GM21390 (cell line): Measurements from ENCODE around the gene SMIM27.
"Not testable (repeated sequence)": the region's sequence is repeated elsewhere in the genome, so short reads cannot be mapped to it uniquely, and the experiment has no call there.

Experiments
- ATAC-seq: cut with Tn5 transposase; IDR thresholded peaks from one replicate; pipeline ENCODE4 v1.9.1; 2021; ENCODE audit not compliant: unreplicated experiment

SMIM27 gene, protein sequence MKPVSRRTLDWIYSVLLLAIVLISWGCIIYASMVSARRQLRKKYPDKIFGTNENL

DNA sequence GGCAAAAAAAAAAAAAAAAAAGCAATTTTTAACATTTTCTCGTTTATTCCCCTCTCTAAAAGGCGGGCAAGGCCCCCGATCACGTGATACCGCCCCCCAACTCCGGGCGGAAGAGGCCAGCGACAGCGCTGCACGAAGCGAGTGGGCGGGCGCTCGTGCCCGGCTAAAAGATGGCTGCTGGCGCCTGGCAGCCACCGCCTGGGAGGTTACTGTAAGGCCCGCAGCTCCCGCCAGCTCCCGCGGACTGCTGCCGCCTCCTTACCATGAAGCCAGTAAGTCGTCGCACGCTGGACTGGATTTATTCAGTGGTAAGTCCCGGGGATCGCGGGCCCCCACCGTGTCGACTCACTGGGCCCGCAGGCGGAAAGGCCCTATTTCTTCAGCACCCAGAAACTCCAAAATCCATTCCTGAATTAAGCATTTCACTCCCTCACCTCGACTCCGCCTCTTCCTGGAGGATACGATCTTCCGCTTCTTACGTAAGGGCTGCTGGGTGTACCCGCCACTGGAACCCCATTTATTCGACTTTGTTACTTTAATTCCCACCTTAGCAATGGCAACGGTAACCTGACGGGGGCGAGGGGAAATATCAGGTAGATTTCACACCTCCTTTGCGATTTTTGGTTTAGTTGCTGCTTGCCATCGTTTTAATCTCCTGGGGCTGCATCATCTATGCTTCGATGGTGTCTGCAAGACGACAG is at the start of gene SMIM27, which contains the start of gene TOPORS:
SMIM27 (plus strand) TSS at position 156 of the 701 bp plus-strand sequence; CDS start at position 264, 108 bp downstream.
TOPORS (minus strand) TSS at position 415 of the 701 bp plus-strand sequence; CDS start at position 265, 150 bp downstream.
- ATAC-seq = peak; percentile 69

- no peak for ATAC-seq
These were observed 49.7 kb upstream of the SMIM27 start for GRCh38 chr9:32502464-32502863.

DNA sequence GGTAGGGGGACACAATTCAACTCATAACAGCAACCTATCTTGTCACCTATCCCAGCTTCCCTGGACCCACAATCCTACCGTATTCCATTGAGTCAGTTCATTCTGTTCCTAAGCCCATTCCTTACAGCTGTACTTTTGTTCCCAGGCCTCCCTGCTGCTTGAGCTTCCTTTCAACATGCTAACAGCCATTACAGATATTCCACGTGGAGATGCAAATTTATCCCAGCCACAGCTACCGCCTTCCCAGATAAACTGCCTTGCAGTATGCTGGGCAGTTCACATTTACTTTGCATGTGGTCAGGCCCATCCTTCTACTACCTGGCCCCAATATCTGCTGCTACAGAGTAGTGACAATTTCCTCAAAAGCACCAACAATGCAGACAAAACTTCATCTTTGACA is 49.1 kb upstream of the SMIM27 start:
- no peak for ATAC-seq

DNA sequence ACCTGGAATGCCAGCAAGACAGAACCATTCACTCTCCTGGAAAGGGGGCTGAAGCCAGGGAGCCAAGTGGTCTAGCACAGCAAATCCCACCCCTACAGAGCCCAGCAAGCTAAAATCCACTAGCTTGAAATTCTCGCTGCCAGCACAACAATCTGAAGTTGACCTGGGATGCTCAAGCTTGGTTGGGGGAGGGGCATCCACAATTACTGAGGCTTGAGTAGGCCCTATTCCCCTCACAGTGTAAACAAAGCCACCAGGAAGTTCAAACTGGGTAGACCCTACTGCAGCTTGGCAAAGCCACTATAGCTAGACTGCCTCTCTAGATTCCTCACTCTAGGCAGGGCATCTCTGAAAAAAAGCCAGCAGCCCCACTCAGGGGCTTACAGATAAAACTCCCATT is 43.4 kb upstream of the SMIM27 start:
- no peak for ATAC-seq

DNA sequence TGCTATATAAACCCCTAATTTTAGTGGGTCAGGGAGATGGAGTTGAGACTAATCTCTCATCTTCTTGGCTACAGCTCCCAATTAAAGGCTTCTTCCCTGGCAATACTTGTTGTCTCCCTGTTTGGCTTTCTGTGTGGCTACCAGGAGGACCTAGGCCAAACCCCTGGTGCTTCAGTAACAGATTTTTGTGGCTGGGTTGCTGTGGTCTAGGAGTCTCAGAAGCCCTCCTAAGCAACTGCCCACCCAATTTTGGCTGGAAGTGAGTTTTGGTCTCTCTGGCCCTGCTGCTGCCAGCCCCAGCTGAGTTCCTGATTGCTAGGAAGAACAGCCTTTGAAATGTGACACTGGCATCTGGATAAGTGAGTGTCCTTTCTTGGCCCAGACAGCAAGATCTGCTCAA is 35.9 kb upstream of the SMIM27 start:
- no peak for ATAC-seq

DNA sequence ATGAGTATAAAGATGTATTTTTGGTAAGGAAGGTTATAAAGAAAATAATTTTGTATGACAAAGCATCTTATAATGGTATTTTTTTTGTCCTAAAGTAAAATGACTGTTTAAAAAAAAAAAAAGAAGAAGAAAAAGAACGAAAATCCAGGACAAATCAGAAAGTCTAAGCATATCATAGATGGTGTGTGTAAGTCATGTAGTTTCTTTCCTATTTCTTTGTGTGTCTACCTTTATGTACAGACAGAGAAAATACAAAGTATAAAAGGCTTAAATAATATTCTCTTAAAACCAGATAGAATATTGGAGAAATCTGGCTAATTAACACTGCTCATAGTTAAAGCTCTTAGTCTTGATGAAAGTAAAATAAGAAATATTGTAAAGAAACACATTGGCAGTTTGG is 33.9 kb upstream of the SMIM27 start:
- no peak for ATAC-seq

DNA sequence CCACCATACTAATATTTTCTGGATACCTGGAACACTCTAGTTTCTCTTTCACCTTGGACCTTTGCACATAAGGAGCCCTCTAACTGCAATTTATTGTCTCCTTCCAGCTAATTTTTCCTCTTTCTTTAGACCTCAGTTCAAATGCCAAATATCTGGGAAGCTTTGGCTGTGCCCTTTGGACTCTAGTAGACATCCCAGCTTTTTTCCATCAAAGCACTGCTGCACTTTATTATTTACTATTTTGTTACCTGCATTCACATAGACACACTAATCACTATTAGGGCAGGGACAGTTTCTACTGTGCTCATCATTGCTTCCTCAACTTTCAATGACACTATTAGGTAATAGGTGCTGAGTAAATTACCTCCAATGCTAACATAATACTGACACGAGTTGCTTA is 28.2 kb upstream of the SMIM27 start:
- ATAC-seq = no peak

DNA sequence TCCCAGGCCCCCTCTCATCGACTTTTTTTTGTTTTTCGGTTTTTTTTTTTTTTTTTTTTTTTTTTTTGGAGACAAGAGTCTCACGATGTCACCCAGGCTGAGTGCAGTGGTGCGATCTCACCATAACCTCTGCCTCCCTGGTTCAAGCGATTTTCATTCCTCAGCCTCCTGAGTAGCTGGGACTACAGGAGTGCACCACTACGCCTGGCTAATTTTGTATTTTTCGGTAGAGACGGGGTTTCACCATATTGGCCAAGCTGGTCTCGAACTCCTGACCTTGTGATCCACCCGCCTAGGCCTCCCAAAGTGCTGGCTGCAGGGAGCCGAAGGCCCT is 27.6 kb upstream of the SMIM27 start:
- not testable (repeated sequence) for ATAC-seq

GRCh38 chr9:32524892-32525708 is 27.0 kb upstream of the SMIM27 start:
- peak; percentile 19 for ATAC-seq

DNA sequence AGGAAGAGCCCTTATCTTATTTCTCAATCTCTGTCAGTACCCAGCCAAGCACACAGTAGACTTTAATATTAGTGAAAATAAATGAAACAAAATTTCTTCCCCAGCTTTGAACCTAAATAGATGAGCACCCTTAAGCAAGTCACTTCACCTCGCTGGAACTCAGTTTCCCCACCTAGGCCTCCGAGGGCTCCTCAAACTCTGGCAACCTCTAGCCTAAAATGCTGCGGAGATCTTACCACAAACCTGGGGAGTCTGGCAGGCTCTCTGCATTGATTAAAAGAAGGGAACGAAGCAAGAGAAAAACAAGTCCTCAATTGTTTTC is 26.5 kb upstream of the SMIM27 start:
- ATAC-seq = no peak

GRCh38 chr9:32526041-32526706 is 26.0 kb upstream of the SMIM27 start, which contains the start of gene RIGI:
Gene RIGI, minus strand, starts transcription at chr9:32526196. Its CDS starts 30 bp downstream, at chr9:32526166.
- ATAC-seq = peak; percentile 74

- no peak for ATAC-seq
These were observed 25.4 kb upstream of the SMIM27 start for GRCh38 chr9:32526707-32527048.

DNA sequence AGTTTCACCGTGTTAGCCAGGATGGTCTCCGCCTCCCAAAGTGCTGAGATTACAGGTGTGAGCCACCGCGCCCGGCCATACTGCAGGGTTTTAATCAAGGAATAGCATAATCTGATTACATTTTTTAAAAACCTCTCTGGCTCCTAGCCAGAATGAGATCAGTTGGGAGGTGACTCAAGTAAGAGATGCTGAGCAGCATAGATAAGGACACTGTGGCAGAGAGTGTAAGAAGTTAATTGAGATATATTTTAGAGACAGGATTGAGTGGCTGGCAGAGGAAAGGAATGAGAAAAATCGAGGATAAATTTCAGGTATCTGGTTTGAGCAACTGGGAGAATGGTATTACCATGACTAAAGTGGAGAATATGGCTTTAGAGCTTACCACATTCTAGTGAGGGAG is 18.8 kb upstream of the SMIM27 start:
- ATAC-seq = no peak

DNA sequence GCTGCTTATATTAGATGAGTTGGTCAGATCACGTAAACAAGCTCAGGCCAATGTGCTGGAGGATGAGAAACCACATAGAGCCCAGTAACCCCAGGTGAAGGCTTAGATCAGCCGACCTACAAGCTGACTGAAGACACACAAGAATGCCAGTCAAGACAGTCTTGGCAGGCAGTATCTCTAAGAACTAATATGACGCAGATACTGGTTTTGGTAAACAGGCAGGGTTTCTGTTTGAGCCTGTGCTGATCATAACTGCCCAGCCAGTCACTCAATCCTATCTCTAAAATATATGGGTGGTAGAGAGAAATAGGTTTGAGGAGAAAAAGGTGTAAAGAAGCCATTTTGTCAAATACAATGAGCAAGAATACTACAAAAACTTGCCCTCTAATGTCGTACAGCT is 18.3 kb upstream of the SMIM27 start:
- ATAC-seq = no peak

DNA sequence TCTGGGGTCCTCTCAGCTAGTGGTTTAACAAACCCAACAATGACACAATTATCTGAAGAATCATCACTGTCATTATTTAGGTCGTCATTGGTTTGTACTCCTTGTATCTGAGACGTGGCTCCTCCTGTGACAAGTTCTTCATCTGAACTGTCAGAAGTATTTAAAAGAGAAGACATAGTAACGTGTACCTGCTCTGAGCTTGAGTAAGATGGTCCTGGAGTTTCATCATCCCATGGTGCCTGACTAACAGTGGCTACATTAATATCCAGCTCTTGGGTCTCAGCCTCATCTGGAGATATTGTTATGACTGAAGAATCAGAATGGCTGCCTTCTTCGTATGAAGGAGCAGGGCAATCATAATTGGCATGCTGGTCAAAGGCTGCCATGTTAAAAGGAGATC is 9.1 kb upstream of the SMIM27 start:
- no peak for ATAC-seq

DNA sequence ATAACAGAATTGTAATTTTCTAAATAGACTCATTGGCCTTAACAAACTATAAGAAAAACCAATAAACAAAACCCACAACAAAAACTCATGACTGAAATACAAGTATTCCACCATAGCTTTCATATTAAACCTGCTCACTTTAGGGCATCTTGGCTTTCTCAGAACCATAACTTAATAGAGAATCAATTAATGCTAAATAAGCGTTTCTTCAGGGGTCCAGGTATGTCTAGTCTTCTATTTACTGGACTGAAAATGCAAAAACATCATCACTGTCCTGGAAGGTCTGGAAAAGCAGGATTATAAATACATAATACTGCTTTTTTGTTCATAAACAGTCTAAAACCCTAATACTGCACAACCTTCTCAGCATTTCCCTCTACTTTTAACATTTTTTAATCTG is 6.2 kb upstream of the SMIM27 start:
- ATAC-seq = no peak

GRCh38 chr9:32548213-32548612 is 3.9 kb upstream of the SMIM27 start:
- ATAC-seq = not testable (repeated sequence)

- ATAC-seq = no peak
These were observed 2.0 kb upstream of the SMIM27 start for GRCh38 chr9:32550150-32550561.

DNA sequence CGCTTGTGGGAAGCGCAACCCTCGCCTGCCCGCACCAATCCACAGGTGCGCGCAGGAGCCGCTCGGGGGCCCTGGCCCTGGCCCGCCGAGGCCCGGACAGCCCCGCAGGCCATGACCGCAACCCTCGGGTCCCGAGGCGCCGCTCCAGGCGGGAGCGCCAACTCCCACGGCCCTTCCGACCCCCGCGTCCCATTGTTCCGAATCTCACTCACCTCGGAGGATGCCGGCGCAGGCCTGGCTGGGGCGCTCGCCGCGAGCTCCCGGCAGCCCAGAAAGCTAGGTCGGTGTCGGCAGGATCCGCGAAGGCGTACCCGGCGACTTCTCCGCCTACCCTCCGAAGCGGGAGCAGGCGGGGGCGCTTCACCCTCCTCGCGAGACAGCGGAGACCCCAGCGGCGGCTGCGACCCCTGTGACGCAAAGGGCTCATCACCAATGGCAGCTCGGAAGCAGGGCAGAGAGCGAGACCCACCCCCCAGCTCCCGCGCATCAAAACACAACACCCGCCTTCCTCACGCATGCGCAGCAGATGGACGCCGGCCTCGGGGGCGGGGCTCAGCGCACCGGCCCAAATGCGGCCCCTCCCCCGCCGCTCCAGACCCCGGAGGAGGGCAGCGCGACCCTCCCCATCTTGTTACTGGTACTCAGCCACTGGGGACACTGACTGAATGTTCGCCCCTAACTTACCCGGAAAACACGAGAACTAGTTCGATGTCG is 1.4 kb upstream of the SMIM27 start:
- peak; percentile 60 for ATAC-seq

GRCh38 chr9:32551276-32552051 is 663 bp upstream of the SMIM27 start:
- ATAC-seq = peak; percentile 8
